DND-41 (cell line): Measurements from ENCODE around the gene SMIM41.
A peak's percentile ranks its signal among the peaks of the same experiment; 100 is the strongest.

Experiments used
- ATAC-seq: fragments of 200-7000 bp; cut with Tn5 transposase; 3 replicates; pipeline ENCODE4 v1.9.1; 2021; ENCODE audit warnings: low read depth; ENCODE audit not compliant: insufficient read depth
- DNase-seq: peaks from one replicate; pipeline ENCODE4 v3.0.0-alpha.2; 2020
- H2AFZ ChIP-seq: 2 replicates; pipeline ENCODE4 v1.6.0; 2012; ENCODE audit warnings: low read depth, low read length
- H3K27ac ChIP-seq: 2 replicates; pipeline ENCODE4 v1.5.1; 2012; ENCODE audit warnings: low read length, inconsistent platforms
- H3K27me3 ChIP-seq: fragments of 200-600 bp; sonication (generic); 2 replicates; pipeline ENCODE4 v1.6.0; 2012; ENCODE audit warnings: low read length, mild to moderate bottlenecking, inconsistent platforms; ENCODE audit not compliant: insufficient read depth, poor library complexity
- H3K36me3 ChIP-seq: 2 replicates; pipeline ENCODE4 v1.5.1; 2012; ENCODE audit warnings: low read length, inconsistent platforms; ENCODE audit not compliant: insufficient read depth
- H3K4me1 ChIP-seq: 2 replicates; pipeline ENCODE4 v1.5.1; 2012; ENCODE audit warnings: mild to moderate bottlenecking, low read length; ENCODE audit not compliant: insufficient read depth
- H3K4me2 ChIP-seq: 2 replicates; pipeline ENCODE4 v1.6.0; 2012; ENCODE audit warnings: mild to moderate bottlenecking, moderate library complexity, low read length, inconsistent platforms; ENCODE audit not compliant: insufficient read depth
- H3K4me3 ChIP-seq, 2 experiments: fragments of 200-600 bp in 1 of 2; shearing (Covaris generic) in 1 of 2; 2 replicates each; pipeline ENCODE4 v1.5.1; 2012 to 2016; ENCODE audit warnings: inconsistent platforms in 2 of 2, low read length in 2 of 2, mild to moderate bottlenecking in 2 of 2, low read depth in 1 of 2, moderate library complexity in 1 of 2
- H3K79me2 ChIP-seq: 2 replicates; pipeline ENCODE4 v1.6.0; 2012; ENCODE audit warnings: low read length, inconsistent platforms; ENCODE audit not compliant: insufficient read depth
- H3K9ac ChIP-seq: 2 replicates; pipeline ENCODE4 v1.6.0; 2012; ENCODE audit warnings: low read depth, mild to moderate bottlenecking, inconsistent platforms, low read length, moderate library complexity
- H3K9me3 ChIP-seq: 2 replicates; pipeline ENCODE4 v1.5.1; 2012; ENCODE audit warnings: low read length, moderate library complexity, mild to moderate bottlenecking, inconsistent platforms; ENCODE audit not compliant: insufficient read depth, severe bottlenecking
- H4K20me1 ChIP-seq: 2 replicates; pipeline ENCODE4 v1.6.0; 2012; ENCODE audit warnings: low read length; ENCODE audit not compliant: insufficient read depth
- CTCF ChIP-seq: IDR thresholded peaks from 2 replicates; pipeline ENCODE4 v1.5.1; 2012; ENCODE audit warnings: borderline replicate concordance, low read length, moderate library complexity, mild to moderate bottlenecking; ENCODE audit not compliant: poor library complexity, severe bottlenecking; ENCODE audit errors: extremely low read depth
- EZH2 ChIP-seq: IDR thresholded peaks from 3 replicates; pipeline ENCODE4 v1.6.1; 2012; ENCODE audit warnings: borderline replicate concordance, low read depth, mild to moderate bottlenecking, moderate library complexity, low read length, inconsistent platforms; ENCODE audit not compliant: severe bottlenecking

The SMIM41 gene

GRCh38 chr12:52156311-52156710 lies 76.8 kb downstream of the SMIM41 start:
- Histone ChIP-seq H4K20me1 (0 out of 2 replicates have a peak, but pooled peaks cover 4% of the 10 kb centered on the region), H3K27me3 (no peaks in the 10 kb centered on the region), H3K9ac (no peak overlapping the region), H3K79me2 (no peaks in the 10 kb centered on the region), H3K9me3 (no peaks in the 10 kb centered on the region), H3K4me3 (no peak overlapping the region), H3K27ac (no peak overlapping the region), H3K4me2 (no peak overlapping the region), H3K4me1 (no peaks in the 10 kb centered on the region), H2AFZ (no peak overlapping the region), H3K36me3 (no peaks in the 10 kb centered on the region)
- DNase-seq = no peak
- ATAC-seq = no peak
- TF ChIP-seq CTCF = no peak
- TF ChIP-seq EZH2 = no peak

- ATAC-seq (peak; percentile 92), DNase-seq (peak; percentile 69)
- Histone ChIP-seq H3K9ac (no peak overlapping the region), H3K4me2 (no peak overlapping the region), H3K27ac (no peak overlapping the region), H3K36me3 (no peaks in the 10 kb centered on the region), H3K4me1 (no peaks in the 10 kb centered on the region), H4K20me1 (0 out of 2 replicates have a peak, but pooled peaks cover 4% of the 10 kb centered on the region), H2AFZ (no peak overlapping the region), H3K79me2 (no peaks in the 10 kb centered on the region), H3K9me3 (no peaks in the 10 kb centered on the region), H3K4me3 (no peak overlapping the region), H3K27me3 (no peaks in the 10 kb centered on the region)
- TF ChIP-seq CTCF (peak; percentile 96), EZH2 (no peak)
Measured at GRCh38 chr12:52156757-52157565, 77.5 kb downstream of the SMIM41 start.

- Histone ChIP-seq H3K9me3 (no peaks in the 10 kb centered on the region), H3K4me2 (no peak overlapping the region), H3K79me2 (no peaks in the 10 kb centered on the region), H2AFZ (no peak overlapping the region), H3K27ac (no peak overlapping the region), H3K4me3 (no peak overlapping the region), H3K9ac (no peak overlapping the region), H3K4me1 (no peaks in the 10 kb centered on the region), H4K20me1 (0 out of 2 replicates have a peak, but pooled peaks cover 4% of the 10 kb centered on the region), H3K36me3 (no peaks in the 10 kb centered on the region), H3K27me3 (no peaks in the 10 kb centered on the region)
- no peak for DNase-seq
- ATAC-seq = no peak
- no peak for TF ChIP-seq CTCF
- no peak for TF ChIP-seq EZH2
Measured at GRCh38 chr12:52157566-52158150, 78.2 kb downstream of the SMIM41 start.
